Activated CD8-positive, alpha-beta memory T cell treated with anti-CD3 and anti-CD28 coated beads for 48 hours (primary cell): ENCODE measurements around the gene VWA2.

ENCODE experiments used
- DNase-seq, 3 experiments: peaks; one replicate each; pipeline ENCODE4 v3.0.0-alpha.2; 2020; ENCODE audit warnings: low read depth in 2 of 3, low spot score in 2 of 3

VWA2 gene, protein sequence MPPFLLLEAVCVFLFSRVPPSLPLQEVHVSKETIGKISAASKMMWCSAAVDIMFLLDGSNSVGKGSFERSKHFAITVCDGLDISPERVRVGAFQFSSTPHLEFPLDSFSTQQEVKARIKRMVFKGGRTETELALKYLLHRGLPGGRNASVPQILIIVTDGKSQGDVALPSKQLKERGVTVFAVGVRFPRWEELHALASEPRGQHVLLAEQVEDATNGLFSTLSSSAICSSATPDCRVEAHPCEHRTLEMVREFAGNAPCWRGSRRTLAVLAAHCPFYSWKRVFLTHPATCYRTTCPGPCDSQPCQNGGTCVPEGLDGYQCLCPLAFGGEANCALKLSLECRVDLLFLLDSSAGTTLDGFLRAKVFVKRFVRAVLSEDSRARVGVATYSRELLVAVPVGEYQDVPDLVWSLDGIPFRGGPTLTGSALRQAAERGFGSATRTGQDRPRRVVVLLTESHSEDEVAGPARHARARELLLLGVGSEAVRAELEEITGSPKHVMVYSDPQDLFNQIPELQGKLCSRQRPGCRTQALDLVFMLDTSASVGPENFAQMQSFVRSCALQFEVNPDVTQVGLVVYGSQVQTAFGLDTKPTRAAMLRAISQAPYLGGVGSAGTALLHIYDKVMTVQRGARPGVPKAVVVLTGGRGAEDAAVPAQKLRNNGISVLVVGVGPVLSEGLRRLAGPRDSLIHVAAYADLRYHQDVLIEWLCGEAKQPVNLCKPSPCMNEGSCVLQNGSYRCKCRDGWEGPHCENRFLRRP

DNA sequence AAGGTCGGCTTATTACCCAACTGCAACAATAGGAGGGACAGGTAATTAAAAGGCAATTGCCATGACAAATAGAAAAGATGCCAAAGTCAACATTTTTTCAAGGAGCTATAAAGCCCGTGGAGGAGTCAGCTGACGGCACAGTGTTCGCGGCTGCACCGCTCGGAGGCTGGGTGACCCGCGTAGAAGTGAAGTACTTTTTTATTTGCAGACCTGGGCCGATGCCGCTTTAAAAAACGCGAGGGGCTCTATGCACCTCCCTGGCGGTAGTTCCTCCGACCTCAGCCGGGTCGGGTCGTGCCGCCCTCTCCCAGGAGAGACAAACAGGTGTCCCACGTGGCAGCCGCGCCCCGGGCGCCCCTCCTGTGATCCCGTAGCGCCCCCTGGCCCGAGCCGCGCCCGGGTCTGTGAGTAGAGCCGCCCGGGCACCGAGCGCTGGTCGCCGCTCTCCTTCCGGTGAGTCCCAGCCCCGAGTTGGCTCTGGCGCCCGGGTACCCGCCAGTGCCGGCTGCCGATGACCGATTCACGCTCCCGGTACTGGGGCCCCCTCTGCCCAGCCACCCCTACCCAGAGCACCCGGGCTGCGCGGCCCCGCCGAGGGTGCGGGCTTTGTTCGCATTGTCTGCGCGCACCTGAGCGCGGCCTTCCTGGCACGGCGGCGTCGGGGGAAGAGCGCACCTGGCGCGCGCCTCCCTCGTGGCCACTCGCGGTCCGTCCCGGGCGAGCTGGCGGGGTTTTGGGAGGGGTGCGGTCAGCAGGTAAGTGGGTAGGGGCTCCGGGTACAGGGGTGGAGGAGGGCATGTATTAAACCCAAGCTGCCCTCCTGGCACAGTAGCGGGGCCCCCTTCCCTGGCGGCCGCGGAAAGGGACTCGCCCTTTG, at the start of gene VWA2:
TSS of gene VWA2 (plus strand) at position 138 of the 877 bp plus-strand sequence. CDS start 9,460 bp downstream, outside the sequence.
- peak in 2 of 3 experiments; percentile 10 to 22 for DNase-seq

DNA sequence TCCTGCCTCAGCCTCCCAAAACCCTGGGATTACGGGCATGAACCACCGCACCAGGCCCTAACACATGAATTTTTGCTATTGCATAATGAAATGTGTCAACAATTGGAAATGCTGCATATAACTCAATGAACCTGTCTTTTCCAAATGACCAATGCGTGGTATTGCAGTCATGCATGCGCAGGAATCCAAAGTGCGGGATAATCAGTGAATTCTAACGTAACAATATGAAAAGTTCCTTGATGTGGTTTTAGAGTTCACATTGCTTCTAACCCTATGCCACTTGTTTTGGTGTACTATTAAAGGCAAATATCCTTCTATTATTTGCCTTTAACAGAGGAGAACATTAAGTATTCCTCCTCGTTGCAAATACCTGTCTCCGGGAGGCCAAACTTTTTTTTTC, 49.4 kb upstream of the VWA2 start:
- DNase-seq, result no peak

DNA sequence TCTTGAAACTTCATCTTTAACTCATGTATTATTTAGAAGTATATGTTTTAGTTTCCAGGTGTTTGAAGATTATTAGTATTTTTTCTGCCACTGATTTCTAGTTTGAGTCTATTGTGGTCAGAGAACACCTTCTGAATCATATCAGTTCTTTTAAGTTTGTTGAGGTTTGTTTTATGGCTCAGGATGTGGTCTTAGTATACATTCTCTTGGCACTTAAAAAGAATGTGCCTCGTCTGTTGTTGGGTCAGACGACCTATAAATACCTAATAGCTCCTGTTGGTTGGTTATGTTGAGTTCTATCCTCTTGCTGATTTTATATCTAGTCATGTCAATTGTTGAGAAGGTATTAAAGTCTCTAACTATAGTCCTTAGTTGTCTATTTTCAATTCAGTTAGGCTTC, 44.0 kb upstream of the VWA2 start:
- DNase-seq, result no peak

DNA sequence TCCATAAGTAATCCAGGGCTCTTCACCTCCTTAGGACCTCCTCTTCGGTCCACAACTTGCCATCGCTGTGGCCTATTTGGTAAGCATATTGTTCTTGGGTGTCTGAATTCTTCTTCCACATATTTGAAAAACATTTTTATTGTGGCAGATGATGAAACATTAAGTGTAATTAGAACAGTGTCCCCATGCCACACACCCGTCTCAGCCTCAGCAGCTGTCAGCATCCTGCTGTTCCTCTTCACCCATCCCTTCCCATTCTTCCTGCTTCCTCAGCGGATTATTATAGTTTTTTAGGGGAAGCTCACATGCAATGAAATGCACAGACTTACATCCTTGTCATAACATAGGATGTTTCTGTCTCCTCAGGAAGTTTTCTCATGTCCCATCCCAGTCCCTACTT, 39.8 kb upstream of the VWA2 start:
- DNase-seq, result no peak

DNA sequence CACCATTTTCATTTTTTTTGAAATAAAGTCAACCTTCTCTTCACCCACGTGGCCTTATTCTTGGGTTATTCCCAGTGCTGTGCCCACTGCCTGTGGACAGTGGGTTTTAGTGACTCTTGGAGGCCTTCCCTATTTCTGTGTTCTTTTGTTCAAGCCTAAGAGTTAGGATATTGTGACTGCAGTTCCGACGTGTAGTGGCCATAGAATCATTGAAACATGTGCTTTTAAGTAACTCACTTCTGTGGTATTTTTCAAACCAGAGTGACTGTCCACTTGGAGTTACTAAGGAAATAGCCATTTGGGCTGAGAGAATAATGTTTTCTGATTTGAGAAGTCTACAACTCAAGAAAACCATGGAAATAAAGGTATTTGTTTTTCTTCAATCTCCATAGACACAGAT, 36.2 kb upstream of the VWA2 start:
- DNase-seq, result no peak

DNA sequence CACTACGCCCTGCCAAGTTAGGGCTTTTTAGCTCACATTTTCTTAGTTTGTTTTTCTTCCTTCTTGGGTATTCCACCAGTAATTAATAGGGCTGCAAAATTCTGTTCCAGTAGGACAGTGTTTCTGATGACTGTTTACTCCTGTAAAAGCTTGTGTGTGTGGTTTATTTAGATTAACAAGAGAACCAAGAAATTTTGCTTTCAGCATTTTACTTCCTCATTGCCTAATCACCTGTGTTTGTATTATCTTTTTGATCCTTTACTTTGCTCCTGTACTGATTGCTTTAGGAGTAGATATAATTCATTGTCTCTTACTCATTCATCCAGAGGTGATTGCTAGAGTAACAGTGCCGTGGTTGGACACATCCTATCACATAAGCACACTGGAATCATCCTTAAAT, 32.2 kb upstream of the VWA2 start:
- no peak for DNase-seq

DNA sequence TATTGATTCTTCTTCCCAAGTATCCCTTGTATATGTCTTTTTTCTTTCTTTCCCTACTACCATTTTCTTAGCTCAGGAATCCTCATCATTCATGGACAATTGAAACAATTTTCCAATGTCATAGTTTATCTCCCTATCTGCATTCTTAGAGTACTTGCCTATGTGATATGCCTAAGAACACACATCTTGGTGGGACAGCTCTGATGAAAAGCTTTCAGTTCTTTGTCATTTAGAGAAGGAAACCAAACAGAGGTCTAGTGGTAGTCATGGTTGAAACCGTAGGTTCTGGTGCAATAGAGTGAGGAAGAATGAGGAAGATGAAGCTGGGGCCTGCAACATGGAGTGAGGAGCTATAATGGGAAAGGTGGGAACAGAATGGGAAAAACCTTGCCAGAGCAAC, 31.7 kb upstream of the VWA2 start:
- DNase-seq, result no peak

DNA sequence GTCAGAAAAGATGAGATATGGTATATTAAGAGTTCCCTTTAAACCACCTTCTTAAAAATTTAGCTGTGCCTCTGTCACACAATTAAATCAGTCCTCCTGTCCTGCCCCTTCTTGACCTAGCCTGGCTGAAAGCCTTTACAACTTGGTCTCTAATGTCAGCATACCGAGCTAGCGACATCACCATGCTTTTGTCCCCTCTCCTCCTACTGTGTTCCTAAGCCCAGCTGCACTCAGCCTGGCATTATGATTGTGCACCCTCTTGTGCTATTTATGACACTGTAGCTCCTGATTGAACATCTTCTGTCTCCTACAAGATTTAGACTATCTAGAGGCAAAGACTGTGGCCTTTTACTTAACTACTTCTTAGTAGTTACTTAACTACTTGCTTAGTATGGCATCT, 30.7 kb upstream of the VWA2 start:
- DNase-seq, result no peak

DNA sequence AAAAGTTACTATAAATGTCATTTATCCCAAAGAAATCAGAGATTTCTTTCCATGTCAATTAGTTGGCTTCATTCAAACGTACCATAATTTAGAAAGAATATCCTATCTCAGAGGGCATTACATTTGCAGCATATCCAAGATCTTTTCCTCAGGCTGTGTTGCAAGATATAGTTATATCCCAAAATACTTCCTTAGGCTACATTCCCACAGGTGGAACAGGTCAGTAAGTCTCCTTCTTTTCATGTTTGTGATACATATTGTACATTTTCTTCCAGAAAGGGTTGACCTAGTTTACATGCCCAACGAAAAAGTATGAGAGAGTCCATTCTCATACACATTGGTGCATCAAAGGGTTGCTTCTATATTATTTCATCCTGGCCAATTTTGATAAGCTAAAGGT, 26.9 kb upstream of the VWA2 start:
- DNase-seq, result no peak

DNA sequence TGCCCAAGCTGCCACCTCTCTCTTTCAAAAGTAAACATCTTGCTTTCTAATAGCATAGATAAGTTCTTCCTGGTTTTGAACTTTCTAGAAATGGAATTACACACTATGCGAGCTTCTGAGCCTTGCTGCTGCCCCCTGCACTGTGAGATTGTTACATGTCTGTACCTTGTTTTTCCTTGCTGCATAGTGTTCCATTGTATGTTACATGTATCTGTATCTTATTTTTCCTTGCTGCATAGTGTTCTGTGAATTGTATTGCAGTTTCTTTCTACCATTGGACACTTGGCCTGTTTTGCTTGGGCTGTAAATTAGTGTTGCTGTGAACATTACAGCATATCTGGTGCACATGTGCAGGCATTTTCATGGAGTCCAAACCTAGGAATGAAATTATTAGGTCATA, 24.0 kb upstream of the VWA2 start:
- DNase-seq, result no peak

DNA sequence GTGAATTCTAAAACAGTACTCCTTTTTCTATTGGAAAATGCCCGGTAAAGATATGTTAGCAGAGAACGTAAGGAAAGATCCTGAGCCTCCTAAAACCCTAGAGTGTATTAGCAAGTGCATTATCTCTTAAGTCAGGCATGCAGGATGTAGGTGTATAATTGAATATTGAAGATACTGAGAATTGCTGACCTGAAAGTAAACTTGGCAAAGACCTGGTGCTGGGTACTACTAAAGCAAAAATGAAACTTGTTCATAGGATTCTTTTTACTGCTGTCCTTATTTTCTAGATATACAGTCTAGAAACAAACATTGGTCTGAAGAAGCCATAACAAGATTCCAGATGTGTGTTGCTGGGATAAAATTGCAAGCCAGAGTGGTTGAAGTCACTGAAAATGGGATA, 18.8 kb upstream of the VWA2 start:
- no peak for DNase-seq

DNA sequence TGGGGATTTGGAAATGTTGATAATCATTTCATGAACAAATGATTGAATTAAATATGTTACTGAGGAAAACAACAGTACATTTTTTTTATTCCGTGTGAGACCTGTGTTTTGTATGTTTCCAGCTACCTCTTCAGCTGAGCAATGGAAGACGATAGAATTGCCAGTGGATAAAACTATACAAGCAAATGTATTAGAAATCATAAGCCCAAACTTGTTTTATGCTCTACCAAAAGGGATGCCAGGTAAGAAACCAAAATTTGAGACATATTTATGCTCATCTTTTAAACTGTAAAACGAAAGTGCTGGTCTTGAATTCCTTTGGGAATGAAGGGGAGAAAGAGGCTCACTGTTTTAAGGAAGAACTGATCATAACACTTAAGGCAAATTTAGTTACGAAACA, 17.8 kb upstream of the VWA2 start:
- DNase-seq, result no peak

DNA sequence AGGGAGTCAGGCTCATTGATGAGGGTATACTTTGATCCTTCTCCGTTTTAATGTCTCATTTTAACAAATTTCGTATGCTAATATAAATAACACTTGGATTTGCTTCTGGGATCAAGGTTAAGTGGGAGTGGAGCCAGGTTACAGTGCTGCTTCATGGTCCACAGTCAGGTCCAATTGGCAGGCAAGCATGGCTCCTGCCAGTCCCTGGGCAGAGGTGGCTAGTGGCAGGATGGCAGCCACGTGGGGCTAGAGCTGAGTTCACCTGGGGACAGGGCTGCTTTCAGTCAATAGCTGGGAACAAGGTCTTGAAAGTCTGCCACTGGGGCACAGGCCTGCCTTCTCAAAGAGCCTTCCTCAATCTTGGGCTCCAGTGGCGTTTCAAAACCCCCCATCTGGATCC, 16.0 kb upstream of the VWA2 start:
- no peak for DNase-seq

DNA sequence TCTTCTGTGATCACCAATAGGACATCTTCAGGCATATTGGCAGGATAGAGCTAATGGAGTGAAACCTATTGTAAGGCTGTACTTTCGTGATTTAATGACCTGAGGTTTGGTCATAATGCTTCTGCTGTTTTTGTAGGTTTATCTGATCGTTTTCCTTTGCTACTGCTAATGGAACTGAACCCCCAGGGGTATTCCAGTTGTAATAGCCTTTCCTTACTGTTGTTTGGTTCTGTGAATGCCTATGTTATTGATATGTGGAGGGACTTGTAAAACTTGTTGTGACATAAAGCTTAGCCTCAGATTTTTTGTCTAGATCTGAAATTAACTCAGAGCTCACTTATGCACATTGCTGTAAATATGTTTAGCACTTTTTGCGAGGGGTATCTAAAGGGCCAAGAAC, 10.9 kb upstream of the VWA2 start:
- DNase-seq, result no peak

DNA sequence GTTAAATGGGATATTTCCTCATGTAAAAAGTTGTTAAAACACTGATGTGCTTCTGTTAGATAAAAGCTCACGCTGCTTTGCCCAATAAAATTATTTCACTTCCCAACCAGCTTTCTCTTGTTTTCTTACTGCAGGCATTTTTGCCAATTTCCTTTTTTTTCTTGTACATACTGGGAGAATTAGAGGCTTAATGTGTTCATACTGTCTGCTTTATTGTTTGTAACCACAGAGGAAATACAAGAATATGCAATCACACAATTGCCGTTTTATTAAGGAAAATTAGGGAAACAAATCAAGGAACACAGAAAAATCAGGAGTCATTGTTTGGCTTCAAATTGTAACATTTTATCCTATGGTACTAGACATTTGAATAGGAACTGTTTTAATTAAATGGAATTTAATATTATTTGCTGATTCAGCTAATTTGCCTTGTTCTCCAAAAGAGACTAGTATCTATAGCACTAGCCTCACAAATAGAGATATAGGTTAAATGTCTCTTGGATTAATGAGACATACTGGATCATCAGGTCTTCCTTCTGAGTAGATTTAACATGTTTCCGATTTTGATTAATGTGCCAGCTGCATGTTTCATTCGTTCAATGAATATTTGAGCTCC, 6.4 kb upstream of the VWA2 start:
- no peak for DNase-seq

DNA sequence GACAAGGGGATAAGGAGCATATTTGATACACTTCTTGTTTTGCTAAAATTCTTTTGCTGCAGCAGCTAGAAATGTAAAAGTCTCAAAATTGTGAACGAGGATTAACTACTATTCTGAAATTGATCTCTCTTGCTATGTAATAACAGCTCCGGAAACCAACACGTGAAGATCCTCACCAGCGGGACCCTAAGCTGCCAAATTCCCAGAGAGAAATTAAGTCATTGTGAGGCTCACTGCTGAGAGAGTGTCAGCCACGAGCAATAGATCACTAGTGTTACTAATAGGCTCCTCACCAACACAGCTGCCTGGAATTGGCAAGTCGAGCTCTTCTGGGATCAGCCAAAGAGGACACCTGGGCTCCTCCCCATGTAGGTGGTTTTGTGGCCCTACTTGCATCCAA, 5.6 kb upstream of the VWA2 start:
- DNase-seq, result no peak

DNA sequence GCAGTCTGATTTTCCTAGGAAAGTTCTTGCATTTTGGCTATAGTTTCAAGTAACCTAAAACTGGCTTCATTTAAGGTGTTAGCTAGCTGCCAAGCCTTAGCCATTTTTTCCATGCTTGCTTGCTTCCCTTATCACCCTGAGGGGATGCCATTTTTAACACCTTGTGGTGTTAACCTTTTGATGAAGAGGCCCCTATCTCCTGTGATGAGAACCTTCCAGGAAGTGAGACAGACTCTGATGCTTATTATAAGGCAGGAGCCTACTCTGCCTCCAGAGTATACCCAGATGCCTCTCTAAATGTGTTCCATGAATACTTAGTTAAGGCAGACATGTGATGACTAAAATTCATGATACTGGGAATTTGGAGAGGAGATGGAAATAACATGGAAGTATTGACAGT, 4.9 kb upstream of the VWA2 start:
- no peak for DNase-seq

DNA sequence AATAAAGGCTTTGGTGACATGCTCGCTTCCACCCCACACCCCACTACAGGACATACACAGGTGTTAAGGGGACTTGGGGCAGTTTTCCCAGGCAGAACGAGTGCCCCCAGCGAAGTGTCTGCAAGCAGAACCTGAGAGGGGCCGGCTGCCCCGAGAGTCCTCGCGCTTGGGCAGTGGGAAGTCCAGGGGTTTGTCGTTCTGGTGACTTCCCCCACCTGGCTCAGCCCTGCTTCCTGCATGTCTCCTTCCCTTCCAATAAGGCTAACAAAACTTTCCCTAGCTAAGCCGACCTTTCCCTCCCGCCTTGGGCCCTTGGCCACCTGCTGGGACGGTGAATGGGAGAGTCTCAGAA, 916 bp downstream of the VWA2 start:
- no peak for DNase-seq

DNA sequence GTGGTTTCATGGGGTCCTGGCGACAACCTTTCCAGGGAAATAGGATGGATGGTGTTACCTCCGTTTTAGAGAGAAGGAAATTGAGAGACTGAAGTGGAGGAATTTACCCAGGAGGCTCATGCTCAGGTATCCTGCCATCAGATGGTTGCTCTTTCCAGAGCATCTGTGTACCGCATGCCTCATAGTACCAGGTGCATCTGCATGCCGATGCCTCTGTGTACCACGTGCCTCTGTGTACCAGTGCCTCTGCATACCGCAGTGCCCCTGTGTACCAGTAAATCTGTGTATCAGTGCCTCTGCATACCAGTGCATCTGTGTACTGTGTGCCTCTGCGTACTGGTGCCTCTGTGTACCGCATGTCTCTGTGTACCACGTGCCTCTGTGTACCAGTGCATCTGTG, 3.2 kb downstream of the VWA2 start:
- DNase-seq, result no peak

DNA sequence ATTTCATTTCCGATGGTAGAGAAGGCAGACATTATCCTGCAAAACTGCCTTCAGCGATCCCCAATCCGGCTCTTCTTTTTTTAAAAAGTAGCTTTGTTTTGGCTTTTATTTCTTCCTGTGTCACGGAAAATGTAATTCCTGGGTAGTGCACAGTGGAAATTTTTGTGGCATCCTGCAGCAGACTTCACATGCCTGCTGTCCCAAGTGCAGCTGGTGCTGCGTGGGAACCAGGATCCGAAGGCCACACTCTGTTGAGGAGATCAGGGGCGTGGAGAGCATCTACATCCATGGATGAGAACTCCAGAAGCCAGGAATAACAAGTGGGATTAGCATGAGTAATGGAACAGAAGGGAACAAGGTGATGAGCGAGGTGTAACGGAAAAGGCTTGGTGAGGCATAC, 4.6 kb downstream of the VWA2 start:
- DNase-seq, result no peak

DNA sequence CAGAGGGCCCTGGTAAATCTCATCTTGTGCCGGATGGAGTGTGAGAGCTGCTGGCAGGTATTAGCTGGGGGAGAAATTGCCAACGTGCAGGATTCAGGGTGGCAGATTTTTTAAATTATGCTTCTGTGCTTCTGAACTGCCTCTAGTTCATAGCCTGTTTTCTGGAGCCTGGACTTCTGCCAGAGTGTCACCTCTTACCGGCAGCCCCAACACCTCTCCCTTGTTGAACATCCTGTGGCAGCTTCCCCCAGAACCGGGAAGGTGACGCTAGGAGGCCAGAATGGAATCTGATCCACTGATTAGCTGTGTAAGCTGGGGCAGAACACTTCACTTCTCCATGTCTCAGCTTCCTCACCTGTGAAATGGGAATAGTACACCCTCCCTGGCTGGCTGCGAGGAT, 5.1 kb downstream of the VWA2 start:
- no peak for DNase-seq
